Measurements from ENCODE around the gene ARL4D.
"Not testable (repeated sequence)": the region's sequence is repeated elsewhere in the genome, so short reads cannot be mapped to it uniquely, and the experiment has no call there.

Gene ARL4D

DNA sequence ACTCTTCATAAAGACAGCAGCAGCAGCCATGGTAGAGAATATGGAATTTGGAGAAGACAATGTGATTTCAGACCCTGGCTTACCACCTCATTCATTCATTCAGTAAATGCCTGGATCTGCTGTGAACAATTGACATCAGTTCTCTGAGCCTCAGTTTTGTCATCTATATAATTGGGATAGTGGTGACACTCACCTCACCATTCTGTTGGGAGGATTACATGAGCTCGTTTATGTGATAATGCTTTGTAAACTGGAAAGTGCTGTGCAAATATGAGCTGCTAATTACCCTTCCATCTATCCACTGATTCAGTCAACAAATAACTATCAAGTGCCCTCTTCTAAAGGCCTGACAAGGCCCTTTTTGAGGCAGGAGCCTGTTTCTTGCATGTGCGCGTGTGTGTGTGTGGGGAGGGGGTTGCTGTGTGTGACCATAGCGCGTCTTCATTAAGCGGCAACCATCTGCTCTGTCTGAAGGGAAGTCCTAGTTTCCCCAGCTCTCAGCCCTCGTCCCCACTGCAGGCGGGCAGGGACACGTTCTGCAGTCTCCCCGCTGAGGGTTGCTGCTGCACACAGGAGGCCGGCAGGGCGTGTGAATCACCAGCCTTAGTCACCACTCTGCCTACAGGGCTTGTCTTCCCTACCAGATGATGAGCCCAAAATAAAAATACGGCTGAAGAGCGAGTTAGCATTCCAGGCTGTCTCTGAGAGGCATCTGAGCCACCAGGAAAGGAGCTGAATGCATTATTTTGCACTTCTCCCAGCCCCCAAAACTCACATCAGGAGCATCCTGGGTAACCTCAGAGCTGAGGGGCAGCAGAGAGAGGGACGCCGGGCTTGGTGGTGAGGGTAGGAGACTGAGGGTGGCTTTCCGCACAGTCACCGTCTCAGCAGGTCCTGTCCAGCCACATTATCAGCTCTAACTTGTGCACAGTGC is 19.9 kb downstream of the ARL4D start:
- H3K9ac ChIP-seq (ENCODE audit: low read length) = no peak overlapping the region
- H3K36me3 ChIP-seq (ENCODE audit: control insufficient read depth, low read depth, low read length) = no peaks in the 10 kb centered on the region
- H3K27ac ChIP-seq (ENCODE audit: low read length) = no peak overlapping the region
- no peaks in the 10 kb centered on the region for H3K4me1 ChIP-seq (ENCODE audit: control insufficient read depth, low read depth, low read length)
- H3K9me3 ChIP-seq (ENCODE audit: control insufficient read depth, low read depth, low read length) = no peaks in the 10 kb centered on the region
- no peaks in the 10 kb centered on the region for H3K27me3 ChIP-seq (ENCODE audit: control insufficient read depth, insufficient read depth, low read length)
- no peak overlapping the region for H3K4me3 ChIP-seq (ENCODE audit: low read length)

- H3K4me3 ChIP-seq (ENCODE audit: low read length); H3K9me3 ChIP-seq (ENCODE audit: control insufficient read depth, low read depth, low read length); H3K4me1 ChIP-seq (ENCODE audit: control insufficient read depth, low read depth, low read length); H3K36me3 ChIP-seq (ENCODE audit: control insufficient read depth, low read depth, low read length); H3K9ac ChIP-seq (ENCODE audit: low read length); H3K27me3 ChIP-seq (ENCODE audit: control insufficient read depth, insufficient read depth, low read length); H3K27ac ChIP-seq (ENCODE audit: low read length): not testable (repeated sequence)
Measured at GRCh38 chr17:43419375-43419882, 20.6 kb downstream of the ARL4D start.

GRCh38 chr17:43423777-43424455 is 25.1 kb downstream of the ARL4D start:
- H3K4me3 ChIP-seq (ENCODE audit: low read length) = no peak overlapping the region

DNA sequence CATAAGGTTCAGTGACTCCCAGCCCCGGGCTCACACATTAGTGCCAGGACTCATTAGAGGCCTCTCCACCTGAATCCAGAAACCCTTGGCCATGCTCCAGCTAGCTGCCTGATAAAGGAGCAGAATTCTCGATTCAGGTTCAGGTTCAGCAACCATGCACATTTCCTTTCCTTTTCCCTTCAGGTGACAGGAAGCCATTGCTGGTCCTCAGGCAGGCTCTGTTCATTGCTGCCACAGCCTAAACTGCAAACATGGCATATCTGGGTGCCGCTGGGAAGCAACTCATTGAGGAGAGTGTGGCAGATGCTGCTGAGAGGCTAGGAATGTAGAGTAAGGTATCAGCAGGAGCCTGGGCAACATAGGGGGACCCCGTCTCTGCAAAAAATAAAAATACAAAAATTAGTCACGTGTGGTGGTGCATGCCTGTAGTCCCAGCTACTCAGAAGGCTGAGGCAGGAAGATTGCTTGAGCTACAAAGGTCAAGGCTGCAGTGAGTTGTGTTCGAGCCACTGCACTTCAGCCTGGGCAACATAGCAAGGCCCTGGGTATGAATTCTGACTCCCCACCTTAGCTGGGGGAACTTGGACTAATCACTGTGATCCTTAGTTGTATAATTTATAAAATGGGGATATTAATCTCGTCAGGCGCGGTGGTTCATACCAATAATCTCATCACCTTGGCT is 28.7 kb downstream of the ARL4D start:
- Histone ChIP-seq H3K27me3 (ENCODE audit: control insufficient read depth, insufficient read depth, low read length) (no peaks in the 10 kb centered on the region), H3K4me1 (ENCODE audit: control insufficient read depth, low read depth, low read length) (peaks cover 6% of the 10 kb centered on the region), H3K9ac (ENCODE audit: low read length) (no peak overlapping the region), H3K36me3 (ENCODE audit: control insufficient read depth, low read depth, low read length) (no peaks in the 10 kb centered on the region), H3K4me3 (ENCODE audit: low read length) (no peak overlapping the region), H3K9me3 (ENCODE audit: control insufficient read depth, low read depth, low read length) (no peaks in the 10 kb centered on the region), H3K27ac (ENCODE audit: low read length) (no peak overlapping the region)

More at GRCh38 chr17:43423777-43424455, 25.1 kb downstream of the ARL4D start:
- Histone ChIP-seq H3K4me1 (ENCODE audit: control insufficient read depth, low read depth, low read length) (no peaks in the 10 kb centered on the region), H3K27ac (ENCODE audit: low read length) (no peak overlapping the region), H3K9me3 (ENCODE audit: control insufficient read depth, low read depth, low read length) (no peaks in the 10 kb centered on the region), H3K36me3 (ENCODE audit: control insufficient read depth, low read depth, low read length) (no peaks in the 10 kb centered on the region), H3K27me3 (ENCODE audit: control insufficient read depth, insufficient read depth, low read length) (no peaks in the 10 kb centered on the region), H3K9ac (ENCODE audit: low read length) (no peak overlapping the region)

DNA sequence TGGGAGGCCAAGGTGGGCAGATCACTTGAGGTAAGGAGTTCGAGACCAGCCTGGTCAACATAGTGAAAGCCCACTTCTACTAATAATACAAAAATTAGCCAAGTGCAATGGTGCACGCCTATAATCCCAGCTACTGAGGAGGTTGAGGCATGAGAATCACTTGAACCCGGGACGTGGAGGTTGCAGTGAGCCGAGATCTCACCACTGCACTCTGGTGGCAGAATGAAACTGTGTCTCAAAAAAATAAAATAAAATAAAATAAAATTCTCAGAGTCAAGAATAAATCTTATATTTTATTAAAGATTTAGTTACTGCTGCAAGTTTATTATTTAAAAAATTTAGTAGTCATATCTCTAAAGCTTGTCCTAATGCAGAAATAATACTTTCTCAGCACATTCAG is 29.7 kb downstream of the ARL4D start:
- H3K27me3 ChIP-seq (ENCODE audit: control insufficient read depth, insufficient read depth, low read length) = no peaks in the 10 kb centered on the region
- no peak overlapping the region for H3K27ac ChIP-seq (ENCODE audit: low read length)
- no peak overlapping the region for H3K4me3 ChIP-seq (ENCODE audit: low read length)

DNA sequence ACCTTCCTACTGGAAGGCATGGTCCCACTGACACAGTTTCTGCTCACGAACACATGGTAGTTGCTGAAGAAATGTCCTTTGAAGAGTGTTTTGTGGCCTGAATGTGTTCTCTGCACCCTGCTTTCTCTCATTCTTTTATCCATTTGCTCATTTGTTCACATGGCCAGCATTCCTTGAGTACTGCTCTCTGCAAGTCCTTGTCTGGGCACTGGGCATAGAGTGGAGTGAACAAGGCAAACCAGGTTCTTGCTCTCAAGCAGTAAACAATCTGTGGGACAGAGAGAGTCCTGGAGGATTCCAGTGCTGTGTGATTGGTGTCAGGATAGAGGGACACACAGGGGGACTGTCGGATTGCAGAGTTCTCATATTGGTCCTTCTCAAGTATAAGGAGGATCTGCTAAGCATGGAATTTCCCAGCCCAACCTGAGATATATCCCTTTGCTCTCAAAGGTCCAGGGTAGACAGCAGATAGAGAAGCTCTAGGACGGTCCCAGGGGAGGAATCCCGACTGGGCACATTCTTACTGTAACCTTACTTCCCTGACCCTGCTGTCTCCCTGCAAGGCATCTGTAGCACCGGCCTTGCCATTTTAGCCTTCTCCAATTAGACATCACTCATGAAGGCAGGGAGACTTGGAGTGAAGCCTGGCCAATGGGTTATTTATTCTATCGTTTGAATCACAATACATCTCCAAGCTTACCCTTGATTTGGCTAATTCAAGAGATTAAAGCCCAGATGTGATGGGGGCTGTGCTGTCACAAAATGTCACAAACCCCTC is 32.3 kb downstream of the ARL4D start:
- H3K4me3 ChIP-seq (ENCODE audit: low read length) = no peak overlapping the region
- H3K4me1 ChIP-seq (ENCODE audit: control insufficient read depth, low read depth, low read length) = peaks cover 6% of the 10 kb centered on the region
- H3K9ac ChIP-seq (ENCODE audit: low read length) = no peak overlapping the region
- H3K36me3 ChIP-seq (ENCODE audit: control insufficient read depth, low read depth, low read length) = no peaks in the 10 kb centered on the region
- no peak overlapping the region for H3K27ac ChIP-seq (ENCODE audit: low read length)
- H3K9me3 ChIP-seq (ENCODE audit: control insufficient read depth, low read depth, low read length) = no peaks in the 10 kb centered on the region
- H3K27me3 ChIP-seq (ENCODE audit: control insufficient read depth, insufficient read depth, low read length) = no peaks in the 10 kb centered on the region

More for the DNA sequence above, 29.7 kb downstream of the ARL4D start:
- no peak overlapping the region for H3K9ac ChIP-seq (ENCODE audit: low read length)
- H3K36me3 ChIP-seq (ENCODE audit: control insufficient read depth, low read depth, low read length) = no peaks in the 10 kb centered on the region
- H3K4me1 ChIP-seq (ENCODE audit: control insufficient read depth, low read depth, low read length) = peaks cover 6% of the 10 kb centered on the region
- H3K9me3 ChIP-seq (ENCODE audit: control insufficient read depth, low read depth, low read length) = no peaks in the 10 kb centered on the region

GRCh38 chr17:43431714-43432523 is 33.1 kb downstream of the ARL4D start:
- no peak overlapping the region for H3K9ac ChIP-seq (ENCODE audit: low read length)
- H3K36me3 ChIP-seq (ENCODE audit: control insufficient read depth, low read depth, low read length) = no peaks in the 10 kb centered on the region
- no peaks in the 10 kb centered on the region for H3K9me3 ChIP-seq (ENCODE audit: control insufficient read depth, low read depth, low read length)
- no peak overlapping the region for H3K27ac ChIP-seq (ENCODE audit: low read length)
- H3K27me3 ChIP-seq (ENCODE audit: control insufficient read depth, insufficient read depth, low read length) = no peaks in the 10 kb centered on the region
- H3K4me3 ChIP-seq (ENCODE audit: low read length) = no peak overlapping the region
- peaks cover 6% of the 10 kb centered on the region for H3K4me1 ChIP-seq (ENCODE audit: control insufficient read depth, low read depth, low read length)

- Histone ChIP-seq H3K27ac (ENCODE audit: low read length) (no peak overlapping the region), H3K4me1 (ENCODE audit: control insufficient read depth, low read depth, low read length) (peaks cover 14% of the 10 kb centered on the region), H3K9me3 (ENCODE audit: control insufficient read depth, low read depth, low read length) (no peaks in the 10 kb centered on the region), H3K9ac (ENCODE audit: low read length) (no peak overlapping the region), H3K27me3 (ENCODE audit: control insufficient read depth, insufficient read depth, low read length) (no peaks in the 10 kb centered on the region), H3K36me3 (ENCODE audit: control insufficient read depth, low read depth, low read length) (no peaks in the 10 kb centered on the region), H3K4me3 (ENCODE audit: low read length) (no peak overlapping the region)
Measured at GRCh38 chr17:43434902-43435319, 36.1 kb downstream of the ARL4D start.

DNA sequence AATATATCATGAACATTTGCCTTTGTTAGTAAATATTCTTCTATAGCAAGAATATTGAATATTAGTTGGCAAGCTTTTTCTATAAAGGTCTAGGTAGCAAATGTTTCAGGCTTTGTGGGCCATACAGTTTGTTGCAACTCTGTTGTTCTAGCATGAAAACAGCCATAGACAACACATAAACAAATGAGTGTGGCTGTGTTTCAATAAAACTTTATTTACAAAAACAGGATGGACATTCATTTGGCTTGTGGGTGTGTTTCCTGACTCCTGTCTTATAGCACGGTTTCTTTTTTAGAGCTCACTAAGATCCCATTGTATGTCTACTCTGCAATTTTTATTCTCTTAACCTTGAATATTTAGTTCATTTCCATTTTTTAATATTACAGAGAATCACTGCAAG is 39.0 kb downstream of the ARL4D start:
- Histone ChIP-seq H3K9ac (ENCODE audit: low read length) (no peak overlapping the region), H3K27me3 (ENCODE audit: control insufficient read depth, insufficient read depth, low read length) (no peaks in the 10 kb centered on the region), H3K9me3 (ENCODE audit: control insufficient read depth, low read depth, low read length) (no peaks in the 10 kb centered on the region), H3K4me1 (ENCODE audit: control insufficient read depth, low read depth, low read length) (peaks cover 7% of the 10 kb centered on the region), H3K36me3 (ENCODE audit: control insufficient read depth, low read depth, low read length) (no peaks in the 10 kb centered on the region), H3K27ac (ENCODE audit: low read length) (no peak overlapping the region), H3K4me3 (ENCODE audit: low read length) (no peak overlapping the region)

DNA sequence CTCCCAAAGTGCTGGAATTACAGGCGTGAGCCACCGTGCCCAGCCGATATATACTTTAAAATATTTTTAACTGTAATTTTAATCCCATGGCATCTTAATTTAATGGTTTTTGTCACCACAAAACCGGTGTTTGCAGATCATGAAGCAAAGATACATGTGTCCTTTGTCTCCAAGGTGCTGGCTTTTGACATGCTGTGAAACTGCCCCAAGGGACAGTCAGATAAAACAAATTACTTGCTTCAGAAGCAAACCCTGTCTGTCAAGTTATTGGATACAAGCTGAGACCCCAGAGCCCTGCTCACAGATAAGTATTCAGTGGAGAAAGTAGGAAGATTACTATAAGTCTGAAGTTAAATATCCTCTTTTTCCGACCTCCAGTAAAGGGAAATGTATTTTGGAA is 39.8 kb downstream of the ARL4D start:
- Histone ChIP-seq H3K4me3 (ENCODE audit: low read length) (no peak overlapping the region), H3K9ac (ENCODE audit: low read length) (no peak overlapping the region), H3K4me1 (ENCODE audit: control insufficient read depth, low read depth, low read length) (peaks cover 7% of the 10 kb centered on the region), H3K27ac (ENCODE audit: low read length) (no peak overlapping the region), H3K9me3 (ENCODE audit: control insufficient read depth, low read depth, low read length) (no peaks in the 10 kb centered on the region), H3K36me3 (ENCODE audit: control insufficient read depth, low read depth, low read length) (no peaks in the 10 kb centered on the region), H3K27me3 (ENCODE audit: control insufficient read depth, insufficient read depth, low read length) (no peaks in the 10 kb centered on the region)
